ENCODE data around the gene SMIM31.

SMIM31 gene

GRCh38 chr4:164753873-164754488, at the start of gene SMIM31:
Gene SMIM31, plus strand, starts transcription at chr4:164754131. Its CDS starts 16,313 bp downstream, at chr4:164770444.
- DNase-seq = no peak

- no peak for DNase-seq
Measured at GRCh38 chr4:164706675-164707074, 47.3 kb upstream of the SMIM31 start.

DNA sequence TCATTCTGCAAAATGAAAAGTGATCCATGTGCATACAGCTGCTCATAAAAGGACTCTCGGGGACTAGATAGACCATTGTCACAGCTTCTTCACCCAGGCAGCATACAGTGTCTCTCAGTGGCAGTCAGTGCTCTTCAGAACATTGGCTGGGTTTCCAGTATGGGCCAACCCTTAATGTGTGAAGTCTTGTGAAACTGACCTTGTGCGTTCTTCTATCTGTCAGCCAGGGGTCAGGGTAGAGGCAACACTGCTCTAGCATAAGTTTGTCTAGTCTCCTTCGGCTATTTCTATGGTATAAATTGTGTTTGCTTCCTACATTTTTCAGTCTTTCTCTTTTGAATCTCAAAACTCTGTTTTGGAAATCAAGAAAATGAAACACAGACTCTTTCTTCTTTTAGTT, 37.0 kb upstream of the SMIM31 start:
- DNase-seq = no peak

DNA sequence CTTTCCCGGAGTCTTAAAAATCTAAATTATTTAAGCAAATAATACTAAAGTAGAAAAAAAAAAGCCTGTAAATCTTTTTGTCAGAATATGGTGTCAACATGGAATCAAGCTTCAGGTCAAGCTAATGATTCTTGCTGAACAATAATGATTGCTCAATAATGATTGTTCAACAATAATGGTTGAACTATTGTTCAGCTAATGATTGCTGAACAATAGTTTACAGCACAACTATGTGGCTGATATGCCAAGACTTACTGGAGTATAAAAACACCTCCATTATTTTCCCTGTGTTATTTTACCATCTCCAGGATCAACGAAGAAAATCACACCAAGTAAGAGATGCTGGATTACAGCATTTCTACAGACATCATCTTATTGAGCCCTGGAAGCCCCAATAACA, 35.1 kb upstream of the SMIM31 start:
- DNase-seq = no peak

- no peak for DNase-seq
Measured at GRCh38 chr4:164725066-164725465, 28.9 kb upstream of the SMIM31 start.

DNA sequence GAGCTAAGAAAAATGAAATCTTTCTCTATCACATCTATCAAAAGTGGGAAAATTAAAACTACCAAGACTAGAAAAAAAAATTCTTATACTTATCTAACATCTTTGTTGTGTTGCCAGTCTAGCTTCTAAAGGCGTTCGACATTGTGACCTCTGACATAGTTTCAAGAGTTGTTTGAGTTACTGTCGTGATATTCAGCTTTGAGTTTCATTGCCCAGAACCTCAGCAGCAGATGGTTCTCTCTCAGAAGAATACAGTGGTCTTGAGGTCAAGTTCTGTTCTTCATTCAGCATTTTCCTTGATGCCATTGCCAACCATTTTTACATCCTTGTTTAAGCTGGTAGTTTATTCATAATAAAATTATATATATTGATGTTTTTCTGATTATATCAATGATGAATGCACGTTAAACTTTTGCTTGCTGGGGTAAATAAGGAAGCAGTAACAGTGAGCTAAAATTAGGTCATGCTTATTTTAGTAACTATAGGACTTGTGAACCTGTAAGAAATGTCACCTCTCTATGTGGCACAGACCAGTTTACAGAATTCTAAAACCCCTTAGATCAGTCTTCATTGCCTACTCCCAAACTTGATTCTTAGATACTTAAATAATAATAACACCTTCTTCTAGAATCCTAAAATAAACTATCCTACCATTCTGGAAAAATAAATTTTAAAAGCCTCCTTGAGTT, 23.1 kb upstream of the SMIM31 start:
- DNase-seq = no peak

GRCh38 chr4:164731827-164732474, 22.0 kb upstream of the SMIM31 start:
- no peak for DNase-seq

- DNase-seq = no peak
Measured at GRCh38 chr4:164734484-164734883, 19.4 kb upstream of the SMIM31 start.

DNA sequence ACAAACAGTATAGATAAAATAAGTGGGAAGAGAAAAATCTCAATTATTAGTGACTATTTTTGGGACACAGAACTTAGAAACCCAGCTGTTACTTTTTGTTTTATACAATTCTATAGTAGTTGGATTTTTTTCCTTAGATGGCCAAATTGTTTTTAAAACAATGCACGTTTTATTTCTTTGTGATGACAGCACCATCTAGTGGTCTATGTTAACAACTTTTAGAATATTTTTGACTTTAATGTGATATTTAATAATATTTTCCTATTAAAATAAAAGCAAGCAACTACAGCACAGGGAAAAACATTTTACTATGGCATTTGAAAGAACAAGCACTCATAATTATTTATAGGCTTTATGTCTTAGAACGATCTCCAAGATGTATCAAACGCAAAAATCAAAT, 5.6 kb upstream of the SMIM31 start:
- no peak for DNase-seq

- DNase-seq = no peak
Measured at GRCh38 chr4:164755432-164755831, 1.5 kb downstream of the SMIM31 start.

DNA sequence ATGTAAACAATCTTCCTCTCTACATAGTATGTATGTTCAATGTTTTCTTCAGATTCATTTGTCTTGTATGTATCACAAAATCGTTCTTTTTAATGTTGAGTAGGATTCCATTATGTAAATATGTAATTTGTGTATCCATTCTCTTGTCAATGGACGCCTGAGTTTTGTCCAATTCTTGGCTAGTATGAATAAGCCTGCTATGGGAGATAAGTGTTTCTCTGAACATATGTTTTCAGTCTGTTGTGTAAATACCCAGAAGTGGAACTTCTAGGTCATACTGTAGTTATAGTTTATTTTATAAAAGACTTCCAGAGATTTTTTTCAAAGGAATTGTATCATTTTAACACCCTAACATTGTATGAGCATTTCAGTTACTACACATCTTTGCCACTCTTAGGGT, 2.8 kb downstream of the SMIM31 start:
- no peak for DNase-seq

GRCh38 chr4:164761241-164761640, 7.3 kb downstream of the SMIM31 start:
- no peak for DNase-seq

DNA sequence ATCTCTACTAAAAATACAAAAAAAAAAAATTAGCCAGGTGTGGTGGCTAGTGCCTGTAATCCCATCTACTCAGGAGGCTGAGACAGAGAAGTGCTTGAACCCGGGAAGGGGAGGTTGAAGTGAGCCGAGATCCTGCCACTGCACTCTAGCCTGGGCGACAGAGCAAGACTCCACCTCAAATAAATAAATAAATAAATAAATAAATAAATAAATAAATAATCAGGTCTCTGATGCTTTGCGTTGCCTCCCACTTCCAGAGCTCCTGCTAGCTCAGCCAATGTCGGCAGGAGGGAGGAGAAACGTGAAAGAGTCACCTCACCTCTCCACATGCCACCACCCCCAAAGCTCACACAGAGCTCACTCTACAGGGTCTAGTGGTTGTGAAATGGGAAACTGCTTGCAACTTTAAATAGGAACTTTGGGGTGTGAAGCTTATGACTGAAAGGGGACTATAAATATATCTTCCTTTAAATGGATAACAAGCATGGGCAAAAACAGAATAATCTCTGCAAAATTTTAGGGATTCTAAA, 7.9 kb downstream of the SMIM31 start:
- DNase-seq = no peak

- no peak for DNase-seq
Measured at GRCh38 chr4:164765096-164765495, 11.2 kb downstream of the SMIM31 start.

DNA sequence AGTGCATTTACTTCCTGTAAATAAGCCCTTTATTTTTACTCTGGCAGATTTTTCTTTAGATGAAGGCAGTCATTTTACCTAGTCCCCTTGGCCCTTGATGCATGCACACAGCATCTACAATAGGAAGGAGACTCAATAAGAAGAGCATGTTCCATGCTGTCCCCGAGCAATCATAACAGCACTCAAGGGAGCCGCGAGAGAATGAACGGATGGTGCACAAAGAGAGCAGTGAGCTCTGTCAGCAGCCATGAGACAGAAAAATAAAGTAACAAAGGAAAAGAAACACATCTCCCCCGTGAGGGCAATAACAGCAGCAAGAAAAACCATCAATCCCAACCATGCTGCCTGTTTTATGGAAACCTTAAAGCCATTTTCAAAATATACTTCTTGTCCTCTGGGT, 11.9 kb downstream of the SMIM31 start:
- no peak for DNase-seq

GRCh38 chr4:164768516-164768915, 14.6 kb downstream of the SMIM31 start:
- no peak for DNase-seq

GRCh38 chr4:164770010-164770724, 16.2 kb downstream of the SMIM31 start:
- DNase-seq = no peak

- DNase-seq = no peak
Measured at GRCh38 chr4:164771088-164771487, 17.2 kb downstream of the SMIM31 start.

- DNase-seq = no peak
Measured at GRCh38 chr4:164772076-164772475, 18.1 kb downstream of the SMIM31 start.

- no peak for DNase-seq
Measured at GRCh38 chr4:164779080-164779479, 25.1 kb downstream of the SMIM31 start.

DNA sequence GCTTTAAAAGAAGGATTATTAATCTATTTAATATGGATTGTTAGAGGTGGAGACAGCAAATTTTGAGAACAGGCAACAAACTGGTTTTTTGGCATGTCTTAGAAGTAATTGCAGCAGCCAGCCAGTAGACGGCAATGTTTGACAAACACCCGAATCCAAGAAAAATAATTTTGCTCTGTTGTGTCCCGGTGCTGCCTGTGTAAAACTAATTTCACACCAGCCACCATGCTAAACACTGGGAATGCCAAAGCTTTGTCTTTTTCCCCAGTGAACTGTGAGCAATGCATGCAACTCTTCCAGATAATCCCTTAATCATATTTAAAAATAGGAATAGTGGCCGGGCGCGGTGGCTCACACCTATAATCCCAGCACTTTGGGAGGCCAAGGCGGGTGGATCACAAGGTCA, 25.9 kb downstream of the SMIM31 start:
- DNase-seq = no peak

GRCh38 chr4:164780839-164781238, 26.9 kb downstream of the SMIM31 start:
- no peak for DNase-seq

DNA sequence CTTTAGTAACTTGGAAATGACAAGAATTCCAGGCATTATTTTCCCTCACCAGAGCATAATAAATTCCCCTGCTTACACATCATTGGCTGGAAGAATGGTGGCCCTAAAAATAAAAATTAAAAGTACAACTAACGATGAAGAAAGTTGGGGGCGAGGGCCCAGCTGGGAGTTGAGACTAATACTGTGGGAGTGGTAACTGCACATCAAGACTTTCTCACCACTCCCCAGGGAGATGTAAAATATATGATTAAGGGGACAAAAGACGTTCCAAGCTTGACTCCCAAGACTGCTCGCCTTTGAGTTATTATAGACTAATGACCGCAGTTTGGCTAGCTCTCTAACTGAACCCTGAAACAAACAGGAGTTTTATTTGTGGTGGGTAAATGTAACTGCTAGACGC, 30.0 kb downstream of the SMIM31 start:
- DNase-seq = no peak

Measured in SIG-M5 (cell line).